Activated CD4-positive, CD25-positive, alpha-beta regulatory T cell (primary cell): ENCODE results near the gene SIL1.
"Not testable (repeated sequence)": the region's sequence is repeated elsewhere in the genome, so short reads cannot be mapped to it uniquely, and the experiment has no call there.

Experiments
- DNase-seq, 4 experiments: peaks; one replicate each; lab custom pipeline; 2025; lab: John Stamatoyannopoulos, UW

The SIL1 gene

GRCh38 chr5:139108063-139108824, 89.9 kb downstream of the SIL1 start:
- DNase-seq: no peak

- DNase-seq: no peak
These were observed 92.5 kb downstream of the SIL1 start for GRCh38 chr5:139105621-139106071.

- DNase-seq: no peak
These were observed 93.4 kb downstream of the SIL1 start for GRCh38 chr5:139104577-139105276.

- no peak for DNase-seq
These were observed 94.4 kb downstream of the SIL1 start for GRCh38 chr5:139103762-139104161.

GRCh38 chr5:139100825-139101224, 97.3 kb downstream of the SIL1 start:
- no peak for DNase-seq

GRCh38 chr5:139094154-139095131, 103.7 kb downstream of the SIL1 start:
- DNase-seq: no peak

- DNase-seq: no peak
These were observed 105.3 kb downstream of the SIL1 start for GRCh38 chr5:139092741-139093343.

- no peak for DNase-seq
These were observed 106.6 kb downstream of the SIL1 start for GRCh38 chr5:139091439-139092156.

GRCh38 chr5:139090581-139090980, 107.6 kb downstream of the SIL1 start:
- no peak for DNase-seq

GRCh38 chr5:139088024-139088423, 110.1 kb downstream of the SIL1 start:
- DNase-seq: no peak

- DNase-seq: no peak
These were observed 115.2 kb downstream of the SIL1 start for GRCh38 chr5:139082813-139083498.

GRCh38 chr5:139079991-139080610, 118.1 kb downstream of the SIL1 start:
- DNase-seq: no peak

- no peak for DNase-seq
These were observed 118.8 kb downstream of the SIL1 start for GRCh38 chr5:139079225-139079990.

- DNase-seq: no peak
These were observed 119.8 kb downstream of the SIL1 start for GRCh38 chr5:139078345-139078744.

GRCh38 chr5:139077899-139078298, 120.3 kb downstream of the SIL1 start:
- DNase-seq: no peak

- DNase-seq: no peak
These were observed 122.1 kb downstream of the SIL1 start for GRCh38 chr5:139076111-139076510.

- no peak for DNase-seq
These were observed 122.8 kb downstream of the SIL1 start for GRCh38 chr5:139075066-139076050.

GRCh38 chr5:139073956-139074355, 124.2 kb downstream of the SIL1 start:
- DNase-seq: not testable (repeated sequence)
